Spleen (tissue), 11 donors: ENCODE measurements around the gene ACP4. TPM values are rescaled to one million over a fixed set of nuclear protein-coding genes. Genes with fewer than 3 reads are reported as not detected.

Experiments used
- DNase-seq: peaks from one replicate; pipeline ENCODE4 v3.0.0-alpha.2; 2020
- H3K27ac ChIP-seq, 8 donors: fragments of 200-600 bp; sonication (generic) in 7 of 8; 1 replicate in 4 of 8; 2 replicates in 4 of 8; pipeline versions ENCODE4 v1.5.0 to v1.8.0; 2016 to 2021; ENCODE audit warnings: inconsistent platforms in 4 of 8, mild to moderate bottlenecking in 4 of 8, moderate library complexity in 1 of 8
- H3K27me3 ChIP-seq, 7 donors: fragments of 200-600 bp; sonication (generic) in 6 of 7; replicated peaks in 1 of 7; 1 replicate in 4 of 7; 2 replicates in 3 of 7; pipeline versions ENCODE4 v1.5.0 to v1.8.0; 2016 to 2021; ENCODE audit warnings: inconsistent platforms in 3 of 7, mild to moderate bottlenecking in 1 of 7
- H3K36me3 ChIP-seq, 6 donors: fragments of 200-600 bp; sonication (generic) in 5 of 6; 1 replicate in 4 of 6; 2 replicates in 2 of 6; pipeline versions ENCODE4 v1.5.0 to v1.8.0; 2016 to 2021; ENCODE audit warnings: inconsistent platforms in 2 of 6
- H3K4me1 ChIP-seq, 6 donors: fragments of 200-600 bp; sonication (generic) in 5 of 6; 1 replicate in 3 of 6; 2 replicates in 3 of 6; pipeline versions ENCODE4 v1.5.0 to v1.8.0; 2016 to 2021; ENCODE audit warnings: inconsistent platforms in 3 of 6
- H3K4me3 ChIP-seq, 8 donors: fragments of 200-600 bp; sonication (generic) in 7 of 8; 1 replicate in 4 of 8; 2 replicates in 4 of 8; pipeline versions ENCODE4 v1.5.0 to v1.8.0; 2016 to 2021; ENCODE audit warnings: inconsistent platforms in 4 of 8, mild to moderate bottlenecking in 4 of 8, moderate library complexity in 2 of 8
- H3K9me3 ChIP-seq, 8 donors: fragments of 200-600 bp; sonication (generic) in 7 of 8; 1 replicate in 4 of 8; 2 replicates in 4 of 8; pipeline versions ENCODE4 v1.5.0 to v1.8.0; 2016 to 2021; ENCODE audit warnings: inconsistent platforms in 4 of 8
- POLR2A ChIP-seq, 3 donors: fragments of 450-650 bp; IDR thresholded peaks; one replicate each; pipeline ENCODE4 v1.5.1; 2017; ENCODE audit warnings: antibody characterized with exemption in 3 of 3, mild to moderate bottlenecking in 1 of 3
- POLR2AphosphoS5 ChIP-seq, 3 donors: sonication (generic); formaldehyde crosslinking; IDR thresholded peaks; one replicate each; pipeline ENCODE4 v1.5.1; 2017; ENCODE audit warnings: antibody characterized with exemption in 3 of 3
- WGBS, 5 donors: extraction: QIAGEN DNeasy Blood & Tissue Kit in 3 of 5; methylation state at CpG; one replicate each; pipeline versions ENCODE4 v1.1.5 to v1.1.7; 2013 to 2018; 5-methylcytosine and 5-hydroxymethylcytosine counted together
- intact Hi-C: fragments of 100-400 bp; cut with DNase I; formaldehyde crosslinking; loops from one replicate; pipeline ENCODE4 v1.15.0; 2023; ENCODE audit warnings: low total_unique reads
- polyA plus RNA-seq, 3 donors: library from polyadenylated mRNA; stranded (reverse); fragments of 200-250 nt; gene quantifications; one replicate each; pipeline ENCODE4 v1.2.1, GENCODE V29; 2013
- total RNA-seq, 7 donors: library from RNA; depleted of rRNA in 3 of 7; stranded (reverse); fragments of >200 nt in 3 of 7; fragmentation: NEBNext Ultra II Directional in 4 of 7; extraction: Animal tissue kit (Norgen Biotek cat#: 25700) in 4 of 7; gene quantifications; one replicate each; pipeline versions ENCODE4 v1.1.0 to v1.2.1, GENCODE V29; 2016 to 2021
- TF ChIP-seq, protein P1 (sequence below), 11 experiments: fragments of 200-600 bp in 7 of 11; fragments of 450-650 bp in 4 of 11; sonication (generic) in 4 of 11; IDR thresholded peaks in 8 of 11; conservative IDR thresholded peaks in 3 of 11; 1 replicate in 7 of 11; 2 replicates in 4 of 11; pipeline versions ENCODE4 v1.4.0 to v1.8.0; 2016 to 2021; ENCODE audit warnings: antibody characterized with exemption in 11 of 11, inconsistent platforms in 4 of 11, mild to moderate bottlenecking in 1 of 11
- donor health status: healthy with polysubstance abuse.
- donor health status: DM: no; HTN: no; CAD: no; lungs with moderate emphysema.
- donor health status: DM: no; HTN: no; CAD: no.
- donor health status: Bipolar disorder and iron deficiency.
- donor health status: healthy.
- donor health status: DM: no; HTN: no; CAD: no.
- donor health status: DM: yes; HTN: yes; CAD: no.

ACP4 gene
- total and polyA plus RNA-seq, 10 donors, result not detected

DNA sequence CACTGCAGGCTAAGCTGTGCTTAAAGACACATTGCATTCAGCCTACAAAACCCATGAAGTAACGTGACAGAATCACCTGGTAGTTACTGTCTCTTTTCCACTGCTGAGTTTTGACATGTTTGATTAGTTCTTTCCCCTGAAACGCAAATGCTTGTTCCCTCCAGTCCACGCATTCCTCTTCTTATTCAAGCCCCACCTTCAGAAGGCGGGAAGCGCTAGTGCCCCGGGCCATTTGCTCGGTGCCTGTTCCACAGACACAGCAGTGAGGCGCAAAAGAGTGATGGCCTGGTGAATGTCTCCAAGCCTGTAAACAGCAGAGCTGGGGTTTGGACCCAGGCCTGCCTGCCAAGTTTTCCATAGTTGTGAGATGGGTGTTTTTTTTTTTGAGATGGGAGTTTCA lies 10.9 kb downstream of the ACP4 start:
- no peak overlapping the region for H3K27ac ChIP-seq
- H3K9me3 ChIP-seq, result no peaks in the 10 kb centered on the region
- no peaks in the 10 kb centered on the region for H3K27me3 ChIP-seq
- intact Hi-C loops, result no loop called here
- peaks cover 15 to 54% (median 26%) of the 10 kb centered on the region in 6 donors for H3K4me1 ChIP-seq
- H3K4me3 ChIP-seq, result no peak overlapping the region
- 89 to 95% (median 91%) methylated on average over 8 of the region's 8 CpGs for WGBS, 5 donors
- peaks cover 0 to 63% (median 48%) of the 10 kb centered on the region in 6 donors for H3K36me3 ChIP-seq
- TF ChIP-seq, protein P1, sequence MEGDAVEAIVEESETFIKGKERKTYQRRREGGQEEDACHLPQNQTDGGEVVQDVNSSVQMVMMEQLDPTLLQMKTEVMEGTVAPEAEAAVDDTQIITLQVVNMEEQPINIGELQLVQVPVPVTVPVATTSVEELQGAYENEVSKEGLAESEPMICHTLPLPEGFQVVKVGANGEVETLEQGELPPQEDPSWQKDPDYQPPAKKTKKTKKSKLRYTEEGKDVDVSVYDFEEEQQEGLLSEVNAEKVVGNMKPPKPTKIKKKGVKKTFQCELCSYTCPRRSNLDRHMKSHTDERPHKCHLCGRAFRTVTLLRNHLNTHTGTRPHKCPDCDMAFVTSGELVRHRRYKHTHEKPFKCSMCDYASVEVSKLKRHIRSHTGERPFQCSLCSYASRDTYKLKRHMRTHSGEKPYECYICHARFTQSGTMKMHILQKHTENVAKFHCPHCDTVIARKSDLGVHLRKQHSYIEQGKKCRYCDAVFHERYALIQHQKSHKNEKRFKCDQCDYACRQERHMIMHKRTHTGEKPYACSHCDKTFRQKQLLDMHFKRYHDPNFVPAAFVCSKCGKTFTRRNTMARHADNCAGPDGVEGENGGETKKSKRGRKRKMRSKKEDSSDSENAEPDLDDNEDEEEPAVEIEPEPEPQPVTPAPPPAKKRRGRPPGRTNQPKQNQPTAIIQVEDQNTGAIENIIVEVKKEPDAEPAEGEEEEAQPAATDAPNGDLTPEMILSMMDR (IDR thresholded peaks at IDR 0.05 in 8 of 11, conservative IDR thresholded peaks at IDR 0.05 in 3 of 11), result no peak
- no peak for TF ChIP-seq POLR2AphosphoS5 (IDR thresholded peaks at IDR 0.05)
- TF ChIP-seq POLR2A (IDR thresholded peaks at IDR 0.05), result no peak
- DNase-seq, result no peak

DNA sequence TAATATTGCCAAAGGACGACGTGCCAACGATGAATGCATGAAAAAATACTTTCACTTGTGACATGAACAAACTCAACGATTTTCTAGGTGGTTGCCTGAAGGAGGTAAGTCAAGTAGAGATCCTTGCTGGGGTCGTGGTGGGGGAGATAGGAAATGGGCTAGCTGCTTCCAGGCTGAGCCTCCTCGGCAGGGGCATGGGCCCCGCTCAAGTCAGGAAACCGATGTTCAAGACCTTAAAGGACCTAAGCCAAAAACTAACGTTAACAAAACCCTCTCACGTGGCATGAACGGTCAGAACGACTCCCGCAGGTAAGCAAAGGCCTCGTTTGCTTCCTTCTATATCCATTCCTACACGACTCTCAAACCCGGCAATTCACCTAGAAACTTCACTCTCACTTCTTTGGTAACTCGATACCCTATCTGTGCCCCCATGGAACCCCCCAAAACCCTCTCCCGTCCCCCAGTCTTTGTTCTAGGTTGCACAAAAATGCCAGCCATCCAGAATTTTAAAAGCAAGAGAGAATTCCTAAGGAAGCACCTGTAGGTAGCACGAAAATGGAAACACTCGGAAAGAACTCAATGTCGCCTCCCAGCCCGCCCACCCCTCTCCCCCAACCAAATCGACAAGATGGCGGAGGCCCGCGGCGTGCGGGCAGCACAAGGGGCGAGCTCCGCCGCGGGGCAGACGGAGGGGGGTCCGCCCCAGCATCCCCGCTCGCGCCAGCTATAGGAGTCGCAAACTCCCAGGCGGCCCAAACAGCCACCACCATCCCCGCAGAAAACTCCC lies 13.6 kb downstream of the ACP4 start:
- Histone ChIP-seq H3K4me1 (peaks cover 15 to 51% (median 24%) of the 10 kb centered on the region in 6 donors), H3K4me3 (peak overlapping the region; percentile 73 to 99 (median 91)), H3K36me3 (peaks cover 0 to 36% (median 25%) of the 10 kb centered on the region in 6 donors), H3K27ac (peak overlapping the region; percentile 94 to 99 (median 96)), H3K27me3 (no peaks in the 10 kb centered on the region), H3K9me3 (no peaks in the 10 kb centered on the region)
- intact Hi-C loops, result no loop called here
- no peak for DNase-seq
- WGBS, 5 donors, result 0 to 1% (median 1%) methylated on average over 36 to 40 of the region's 40 CpGs
- TF ChIP-seq POLR2AphosphoS5 (IDR thresholded peaks at IDR 0.05) (no peak), POLR2A (IDR thresholded peaks at IDR 0.05) (no peak)
- TF ChIP-seq, protein P1 (IDR thresholded peaks at IDR 0.05 in 8 of 11, conservative IDR thresholded peaks at IDR 0.05 in 3 of 11), result no peak

DNA sequence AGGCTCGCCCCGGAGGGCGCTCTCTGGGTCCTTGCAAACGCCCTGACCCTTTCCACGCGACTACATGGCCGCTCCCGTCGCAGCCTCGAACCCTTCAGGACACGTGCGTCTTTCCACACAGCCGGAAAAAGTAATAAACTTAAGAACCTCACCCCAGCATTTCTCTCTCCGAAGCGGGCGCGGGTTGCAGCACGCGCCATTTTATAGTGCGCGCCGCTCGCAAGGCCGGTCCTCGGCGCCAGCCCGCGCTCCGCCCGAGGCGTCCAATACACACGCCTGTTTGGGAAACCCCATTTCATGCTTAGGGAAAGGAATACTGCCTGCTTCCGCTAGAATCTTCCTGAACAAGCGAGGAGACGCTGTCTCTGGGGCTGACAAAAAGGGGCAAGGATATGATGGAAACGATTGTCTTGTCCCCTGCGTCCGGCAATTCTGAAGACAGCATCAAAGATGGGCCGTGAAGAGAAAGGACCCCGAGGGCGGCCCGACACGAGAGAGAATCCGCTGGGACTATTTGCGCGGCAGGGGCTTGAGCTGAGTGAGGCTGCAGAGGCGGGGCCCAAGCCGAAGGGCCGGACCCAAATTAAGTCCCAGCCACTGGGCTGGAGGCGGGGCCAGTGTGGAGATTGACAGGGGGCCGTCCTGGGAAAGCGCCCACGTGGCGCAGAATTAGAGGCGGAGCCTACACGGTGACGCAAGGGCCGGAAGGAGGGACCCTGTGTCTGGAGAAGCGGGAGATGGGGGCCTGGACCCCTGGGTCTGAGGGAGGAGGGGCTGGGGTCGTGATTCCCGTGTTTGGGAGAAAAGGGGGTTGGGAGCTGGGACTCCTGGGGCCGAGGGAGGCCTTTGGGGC lies 14.4 kb downstream of the ACP4 start:
- 0 to 1% (median 0%) methylated on average over 51 to 62 of the region's 62 CpGs for WGBS, 5 donors
- peak; percentile 99 for DNase-seq
- peak in 1 of 3 donors; percentile 12 for TF ChIP-seq POLR2A (IDR thresholded peaks at IDR 0.05)
- TF ChIP-seq, protein P1 (IDR thresholded peaks at IDR 0.05 in 8 of 11, conservative IDR thresholded peaks at IDR 0.05 in 3 of 11), result peak in 2 of 11 experiments; percentile 15 to 23
- peak; percentile 76 to 95 (median 89) for TF ChIP-seq POLR2AphosphoS5 (IDR thresholded peaks at IDR 0.05)
- Histone ChIP-seq H3K4me1 (peaks cover 15 to 43% (median 24%) of the 10 kb centered on the region in 6 donors), H3K27ac (peak overlapping the region; percentile 94 to 99 (median 96)), H3K36me3 (peaks cover 0 to 27% (median 20%) of the 10 kb centered on the region in 6 donors), H3K27me3 (no peaks in the 10 kb centered on the region), H3K4me3 (peak overlapping the region; percentile 73 to 99 (median 91)), H3K9me3 (no peaks in the 10 kb centered on the region)
- intact Hi-C loops, result no loop called here
